H9 (cell line): ENCODE results near the gene PLCG1. TPM values are rescaled to one million over a fixed set of nuclear protein-coding genes. Genes with fewer than 3 reads are reported as not detected.

Source experiments
- DNase-seq: peaks from one replicate; pipeline ENCODE4 v3.0.0-alpha.2; 2017
- H2AFZ ChIP-seq: one replicate; pipeline ENCODE4 v1.6.1; 2013; ENCODE audit warnings: mild to moderate bottlenecking, low read length, control low read depth, moderate library complexity
- H2AK5ac ChIP-seq: 2 replicates; pipeline ENCODE4 v1.6.1; 2013; ENCODE audit warnings: low read length, control low read depth, mixed read lengths; ENCODE audit not compliant: insufficient read length
- H2BK120ac ChIP-seq: one replicate; pipeline ENCODE4 v1.6.1; 2013; ENCODE audit warnings: low read depth, mild to moderate bottlenecking, low read length, control low read depth, inconsistent platforms; ENCODE audit not compliant: poor library complexity, severe bottlenecking
- H2BK12ac ChIP-seq: 2 replicates; pipeline ENCODE4 v1.6.1; 2013; ENCODE audit warnings: low read length, control low read depth, mixed read lengths, low read depth; ENCODE audit not compliant: insufficient read length
- H2BK15ac ChIP-seq: 2 replicates; pipeline ENCODE4 v1.6.1; 2013; ENCODE audit warnings: low read depth, low read length, control low read depth
- H2BK20ac ChIP-seq: one replicate; pipeline ENCODE4 v1.6.1; 2013; ENCODE audit warnings: low read depth, mild to moderate bottlenecking, low read length, control low read depth, inconsistent platforms; ENCODE audit not compliant: poor library complexity, severe bottlenecking
- H2BK5ac ChIP-seq: 2 replicates; pipeline ENCODE4 v1.6.1; 2013; ENCODE audit warnings: low read length, control low read depth, mixed read lengths; ENCODE audit not compliant: insufficient read length
- H3K14ac ChIP-seq: 2 replicates; pipeline ENCODE4 v1.6.1; 2013; ENCODE audit warnings: low read length, control low read depth; ENCODE audit not compliant: insufficient read depth
- H3K18ac ChIP-seq: 2 replicates; pipeline ENCODE4 v1.6.1; 2013; ENCODE audit warnings: low read depth, mild to moderate bottlenecking, mixed read lengths, low read length, control low read depth; ENCODE audit not compliant: insufficient read length
- H3K23ac ChIP-seq: 2 replicates; pipeline ENCODE4 v1.6.1; 2013; ENCODE audit warnings: low read length, control low read depth, mixed read lengths, low read depth; ENCODE audit not compliant: insufficient read length
- H3K23me2 ChIP-seq: 2 replicates; pipeline ENCODE4 v1.6.1; 2013; ENCODE audit warnings: low read depth, mild to moderate bottlenecking, mixed read lengths, low read length, control low read depth; ENCODE audit not compliant: insufficient read length, poor library complexity, severe bottlenecking
- H3K27ac ChIP-seq: 2 replicates; pipeline ENCODE4 v1.5.1; 2013; ENCODE audit warnings: low read length, control low read depth, mixed read lengths, low read depth; ENCODE audit not compliant: insufficient read length
- H3K27me3 ChIP-seq: 2 replicates; pipeline ENCODE4 v1.6.1; 2013; ENCODE audit warnings: low read length, control low read depth, inconsistent platforms; ENCODE audit not compliant: insufficient read depth
- H3K4ac ChIP-seq: 2 replicates; pipeline ENCODE4 v1.6.1; 2013; ENCODE audit warnings: low read depth, mild to moderate bottlenecking, control low read depth, inconsistent platforms, low read length, moderate library complexity
- H3K4me1 ChIP-seq: 2 replicates; pipeline ENCODE4 v1.6.1; 2013; ENCODE audit warnings: low read length, control low read depth, inconsistent platforms; ENCODE audit not compliant: insufficient read depth
- H3K4me2 ChIP-seq: 2 replicates; pipeline ENCODE4 v1.6.1; 2013; ENCODE audit warnings: low read length, control low read depth, mixed read lengths; ENCODE audit not compliant: insufficient read length, insufficient read depth
- H3K56ac ChIP-seq: 2 replicates; pipeline ENCODE4 v1.6.1; 2013; ENCODE audit warnings: low read depth, mild to moderate bottlenecking, mixed read lengths, low read length, control low read depth; ENCODE audit not compliant: insufficient read length
- H3K79me1 ChIP-seq: 2 replicates; pipeline ENCODE4 v1.6.1; 2013; ENCODE audit warnings: low read depth, mild to moderate bottlenecking, moderate library complexity, low read length, control low read depth, inconsistent platforms; ENCODE audit not compliant: insufficient read depth, poor library complexity, severe bottlenecking
- H3K79me2 ChIP-seq: 2 replicates; pipeline ENCODE4 v1.6.1; 2013; ENCODE audit warnings: low read length, control low read depth, inconsistent platforms; ENCODE audit not compliant: insufficient read depth
- H3K9ac ChIP-seq: 2 replicates; pipeline ENCODE4 v1.6.1; 2013; ENCODE audit warnings: low read length, control low read depth, mixed read lengths; ENCODE audit not compliant: insufficient read length; ENCODE audit errors: extremely low read depth
- H3K9me3 ChIP-seq: one replicate; pipeline ENCODE4 v1.6.1; 2013; ENCODE audit warnings: low read depth, low read length, inconsistent platforms; ENCODE audit not compliant: control insufficient read depth
- H3T11ph ChIP-seq: one replicate; pipeline ENCODE4 v1.6.1; 2013; ENCODE audit warnings: mild to moderate bottlenecking, low read length, control low read depth, inconsistent platforms
- H4K20me1 ChIP-seq: one replicate; pipeline ENCODE4 v1.6.1; 2013; ENCODE audit not compliant: control insufficient read depth, insufficient read length, insufficient read depth
- H4K5ac ChIP-seq: 2 replicates; pipeline ENCODE4 v1.6.1; 2013; ENCODE audit warnings: low read depth, mild to moderate bottlenecking, mixed read lengths, low read length, control low read depth; ENCODE audit not compliant: insufficient read length
- H4K8ac ChIP-seq: replicated peaks from 2 replicates; pipeline ENCODE4 v1.6.1; 2013; ENCODE audit warnings: low read length, control low read depth, mixed read lengths, low read depth; ENCODE audit not compliant: insufficient read length
- H4K91ac ChIP-seq: 2 replicates; pipeline ENCODE4 v1.6.1; 2013; ENCODE audit warnings: low read depth, mild to moderate bottlenecking, moderate library complexity, mixed read lengths, low read length, control low read depth; ENCODE audit not compliant: insufficient read length
- H3K27ac Mint-ChIP-seq, 3 experiments: 2 replicates in 2 of 3; 3 replicates in 1 of 3; pipeline ENCODE4 v1.8.0; 2020 to 2021; ENCODE audit warnings: mixed read lengths in 3 of 3, mild to moderate bottlenecking in 1 of 3, moderate library complexity in 1 of 3
- H3K27me3 Mint-ChIP-seq: 2 replicates; pipeline ENCODE4 v1.8.0; 2021; ENCODE audit warnings: low read depth, mild to moderate bottlenecking, moderate library complexity, mixed read lengths
- H3K36me3 Mint-ChIP-seq, 3 experiments: 2 replicates in 2 of 3; 3 replicates in 1 of 3; pipeline ENCODE4 v1.8.0; 2020 to 2021; ENCODE audit warnings: low read depth in 3 of 3, mixed read lengths in 3 of 3; ENCODE audit not compliant: insufficient read depth in 1 of 3
- H3K4me1 Mint-ChIP-seq, 2 experiments: 2 replicates each; pipeline ENCODE4 v1.8.0; 2020; ENCODE audit warnings: mixed read lengths in 2 of 2
- H3K4me3 Mint-ChIP-seq, 2 experiments: 2 replicates in 1 of 2; 3 replicates in 1 of 2; pipeline ENCODE4 v1.8.0; 2020 to 2021; ENCODE audit warnings: mild to moderate bottlenecking in 2 of 2, mixed read lengths in 2 of 2, moderate library complexity in 1 of 2
- H3K9me3 Mint-ChIP-seq, 2 experiments: 2 replicates in 1 of 2; 3 replicates in 1 of 2; pipeline ENCODE4 v1.8.0; 2020; ENCODE audit warnings: mild to moderate bottlenecking in 2 of 2, mixed read lengths in 2 of 2, moderate library complexity in 1 of 2
- WGBS: extraction: QIAGEN DNeasy Blood & Tissue Kit; methylation state at CpG from one replicate; pipeline ENCODE4 v1.1.7; 2013; ENCODE audit warnings: missing lambda C conversion rate, low lambda C conversion rate, mixed read lengths; ENCODE audit not compliant: insufficient read length; ENCODE audit errors: extremely low coverage; 5-methylcytosine and 5-hydroxymethylcytosine counted together
- total RNA-seq: library from RNA; stranded (reverse); gene quantifications from 2 replicates; pipeline ENCODE4 v1.2.1, GENCODE V29; 2021
- TF ChIP-seq, protein P1 (sequence below): fragments of 200-600 bp; sonication (generic); conservative IDR thresholded peaks from 3 replicates; pipeline ENCODE4 v1.8.0; 2021; ENCODE audit warnings: antibody characterized with exemption, mild to moderate bottlenecking

The PLCG1 gene
- total RNA-seq, 1 experiment from 2014 or later, result 171 TPM

DNA sequence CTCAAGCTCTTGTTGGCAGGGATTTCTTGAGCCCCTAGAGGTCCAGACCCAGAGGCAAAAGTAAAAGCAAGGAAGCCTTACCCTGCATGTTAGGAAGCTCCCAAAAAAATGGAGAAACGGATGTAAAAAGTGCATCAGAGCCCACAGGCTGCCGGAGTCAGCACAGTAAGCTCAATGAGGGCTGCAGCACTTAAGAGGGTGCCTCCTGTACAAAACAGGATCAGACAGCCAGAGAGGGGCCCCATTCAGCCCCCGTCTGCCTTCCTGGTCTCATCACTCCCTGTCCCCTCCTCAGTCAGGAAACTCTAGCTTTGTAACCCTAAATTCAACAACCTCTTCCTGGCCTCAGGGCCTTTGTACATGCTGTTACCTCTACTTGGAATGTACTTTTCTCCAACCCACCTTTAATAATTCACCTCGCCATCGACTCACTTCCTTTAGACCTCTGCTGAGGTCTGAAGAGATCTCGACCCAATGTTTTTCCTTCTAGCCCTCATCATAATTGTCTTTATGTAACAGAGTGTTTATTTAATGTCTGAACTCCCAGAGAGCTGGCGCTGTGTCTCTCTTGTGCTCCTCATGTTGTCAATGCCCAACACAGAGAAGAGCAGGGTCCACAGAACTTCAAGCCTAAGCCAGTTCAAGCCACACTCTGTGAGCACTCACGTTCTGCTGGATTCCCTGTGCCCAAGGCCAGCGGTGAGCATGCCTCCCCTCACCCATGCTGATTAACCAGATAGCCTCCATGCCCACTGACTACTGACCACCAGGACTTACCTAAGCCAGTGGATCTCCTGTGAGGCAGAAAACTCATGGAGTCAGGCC lies 2.8 kb upstream of the PLCG1 start:
- DNase-seq, result no peak
- Histone ChIP-seq H4K20me1 (no peaks in the 10 kb centered on the region), H3K9me3 (no peaks in the 10 kb centered on the region), H3K4me1 (peaks cover 10% of the 10 kb centered on the region; the same call in 1 of the 2 replicates), H3K79me2 (peaks cover 15% of the 10 kb centered on the region; the same call in 1 of the 2 replicates), H3K23ac (no peak overlapping the region), H2AK5ac (no peak overlapping the region), H3K18ac (no peak overlapping the region), H3K4me2 (no peak overlapping the region), H3K79me1 (no peaks in the 10 kb centered on the region), H3K14ac (no peak overlapping the region), H4K91ac (no peak overlapping the region), H3K9ac (no peak overlapping the region), H3K27me3 (no peaks in the 10 kb centered on the region), H2BK5ac (no peak overlapping the region), H3K23me2 (peaks cover 20% of the 10 kb centered on the region), H3K56ac (no peak overlapping the region), H4K8ac (no peak overlapping the region), H3K27ac (no peak overlapping the region), H2BK120ac (no peak overlapping the region), H2BK20ac (no peak overlapping the region), H3T11ph (no peak overlapping the region), H2BK15ac (no peak overlapping the region), H2AFZ (no peak overlapping the region), H3K4ac (no peak overlapping the region), H2BK12ac (no peak overlapping the region), H4K5ac (no peak overlapping the region)
- Mint-ChIP-seq H3K27ac (no peak overlapping the region; a peak in 1 of 7 replicates), H3K4me1 (peaks cover 26% of the 10 kb centered on the region in 2 experiments), H3K27me3 (peaks cover 10% of the 10 kb centered on the region), H3K36me3 (peaks cover 0 to 8% (median 3%) of the 10 kb centered on the region in 3 experiments; a peak in 4 of 7 replicates), H3K9me3 (no peaks in the 10 kb centered on the region; a peak in 2 of 5 replicates), H3K4me3 (no peak overlapping the region; a peak in 1 of 5 replicates)
- TF ChIP-seq, protein P1, sequence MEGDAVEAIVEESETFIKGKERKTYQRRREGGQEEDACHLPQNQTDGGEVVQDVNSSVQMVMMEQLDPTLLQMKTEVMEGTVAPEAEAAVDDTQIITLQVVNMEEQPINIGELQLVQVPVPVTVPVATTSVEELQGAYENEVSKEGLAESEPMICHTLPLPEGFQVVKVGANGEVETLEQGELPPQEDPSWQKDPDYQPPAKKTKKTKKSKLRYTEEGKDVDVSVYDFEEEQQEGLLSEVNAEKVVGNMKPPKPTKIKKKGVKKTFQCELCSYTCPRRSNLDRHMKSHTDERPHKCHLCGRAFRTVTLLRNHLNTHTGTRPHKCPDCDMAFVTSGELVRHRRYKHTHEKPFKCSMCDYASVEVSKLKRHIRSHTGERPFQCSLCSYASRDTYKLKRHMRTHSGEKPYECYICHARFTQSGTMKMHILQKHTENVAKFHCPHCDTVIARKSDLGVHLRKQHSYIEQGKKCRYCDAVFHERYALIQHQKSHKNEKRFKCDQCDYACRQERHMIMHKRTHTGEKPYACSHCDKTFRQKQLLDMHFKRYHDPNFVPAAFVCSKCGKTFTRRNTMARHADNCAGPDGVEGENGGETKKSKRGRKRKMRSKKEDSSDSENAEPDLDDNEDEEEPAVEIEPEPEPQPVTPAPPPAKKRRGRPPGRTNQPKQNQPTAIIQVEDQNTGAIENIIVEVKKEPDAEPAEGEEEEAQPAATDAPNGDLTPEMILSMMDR, result no peak
- WGBS, result no CpG with 5 or more reads among the region's 9 CpGs
